Effector memory CD8-positive, alpha-beta T cell (primary cell): ENCODE data around the gene S100A16.

Source experiments
- ATAC-seq: fragments of 150-1000 bp; cut with Tn5 transposase; replicated peaks from 2 replicates; pipeline ENCODE4 v1.10.0; 2021; ENCODE audit warnings: mild to moderate bottlenecking, moderate library complexity
- DNase-seq, 3 experiments: peaks; one replicate each; pipeline ENCODE4 v3.0.0; 2021
- H3K27ac Mint-ChIP-seq, 2 donors: one replicate each; pipeline ENCODE4 v1.8.0; 2022; ENCODE audit warnings: mild to moderate bottlenecking in 2 of 2, mixed read lengths in 2 of 2, moderate library complexity in 2 of 2
- H3K27me3 Mint-ChIP-seq, 2 donors: one replicate each; pipeline ENCODE4 v1.8.0; 2022; ENCODE audit warnings: mixed read lengths in 2 of 2
- H3K36me3 Mint-ChIP-seq: one replicate; pipeline ENCODE4 v1.8.0; 2022; ENCODE audit warnings: mild to moderate bottlenecking, moderate library complexity, mixed read lengths; ENCODE audit not compliant: insufficient read depth
- H3K4me1 Mint-ChIP-seq, 2 donors: one replicate each; pipeline ENCODE4 v1.8.0; 2022; ENCODE audit warnings: low read depth in 2 of 2, mixed read lengths in 2 of 2
- H3K4me3 Mint-ChIP-seq, 2 donors: one replicate each; pipeline ENCODE4 v1.8.0; 2022; ENCODE audit warnings: mild to moderate bottlenecking in 2 of 2, mixed read lengths in 2 of 2, moderate library complexity in 2 of 2
- H3K9me3 Mint-ChIP-seq, 2 donors: one replicate each; pipeline ENCODE4 v1.8.0; 2022; ENCODE audit warnings: mixed read lengths in 2 of 2

S100A16 gene

DNA sequence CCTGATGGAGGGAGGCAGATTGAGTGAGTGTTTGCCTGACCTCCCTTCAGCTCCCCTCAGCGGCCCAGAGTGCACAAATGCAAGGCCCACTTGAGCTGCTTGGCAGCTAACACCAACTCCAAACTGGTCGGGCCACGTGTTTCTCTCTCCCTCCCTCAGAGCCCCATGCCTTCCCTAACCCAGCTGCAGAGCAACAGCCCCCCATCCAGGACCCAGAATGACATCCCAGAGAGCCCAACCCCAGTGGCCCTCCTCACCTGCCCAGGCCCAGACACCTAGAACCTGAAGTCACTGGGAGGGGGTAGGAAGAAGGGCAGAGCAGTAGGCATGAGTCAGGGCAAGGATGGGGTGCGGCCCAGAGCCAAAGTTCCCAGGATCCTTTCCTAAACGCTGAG, 4.0 kb upstream of the S100A16 start:
- ATAC-seq, result no peak

DNA sequence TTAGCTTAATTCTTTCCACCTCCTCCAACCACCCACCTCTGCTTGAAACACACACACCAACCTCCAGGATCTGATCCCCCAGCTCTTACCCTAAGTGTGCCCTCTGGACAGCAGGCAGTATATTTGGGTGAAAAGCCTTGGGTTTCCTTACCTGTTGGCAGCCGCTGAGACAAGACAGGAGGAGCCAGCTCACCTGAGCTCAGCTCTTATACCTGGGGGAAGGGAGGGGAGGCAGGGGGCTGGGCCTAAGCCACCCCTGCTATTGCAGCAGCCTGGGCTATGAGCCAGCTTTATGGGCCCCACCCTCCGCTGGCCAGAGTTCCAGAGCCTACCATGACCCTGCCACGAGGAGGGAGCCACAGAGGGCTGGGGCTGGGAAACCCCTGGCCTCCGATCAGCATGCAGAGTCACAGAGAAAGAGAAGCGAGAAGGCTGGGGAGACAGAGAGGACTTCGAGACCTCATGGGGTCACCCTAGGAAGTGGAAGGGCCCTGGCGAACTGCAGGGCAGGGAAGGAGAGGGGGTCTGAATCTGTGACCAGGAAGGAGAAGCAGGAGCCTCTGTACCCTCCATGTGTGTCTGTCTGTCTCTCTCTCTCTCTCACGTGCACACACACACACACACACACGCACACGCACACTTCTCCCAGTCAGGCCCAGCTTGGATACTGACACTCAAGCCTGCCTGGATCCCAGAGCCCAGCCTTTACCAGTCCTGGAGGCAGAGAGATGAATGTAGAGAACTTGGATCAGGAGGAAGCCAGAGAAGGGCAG, 3.4 kb upstream of the S100A16 start, which contains the start of gene S100A14:
TSS of gene S100A14 (minus strand) at position 182 of the 773 bp plus-strand sequence. CDS start 467 bp downstream, outside the sequence.
- no peaks in the 10 kb centered on the region for H3K27me3 Mint-ChIP-seq
- H3K4me3 Mint-ChIP-seq, result no peak within 1 kb of the TSS
- ATAC-seq, result no peak
- DNase-seq, result no peak
- H3K36me3 Mint-ChIP-seq, result no peaks in the 10 kb centered on the region
- no peaks in the 10 kb centered on the region for H3K9me3 Mint-ChIP-seq
- H3K27ac Mint-ChIP-seq, result peak within 1 kb of the TSS; percentile 5 to 39
- no peaks in the 10 kb centered on the region for H3K4me1 Mint-ChIP-seq

More for the DNA sequence above, 4.0 kb upstream of the S100A16 start:
- Mint-ChIP-seq H3K9me3 (no peaks in the 10 kb centered on the region), H3K27ac (peak overlapping the region in 1 of 2 donors; percentile 5), H3K36me3 (peaks cover 3% of the 10 kb centered on the region), H3K4me3 (no peak overlapping the region), H3K27me3 (no peaks in the 10 kb centered on the region), H3K4me1 (no peaks in the 10 kb centered on the region)
- no peak for DNase-seq

- Mint-ChIP-seq H3K27ac (no peak overlapping the region), H3K4me3 (no peak overlapping the region), H3K27me3 (no peaks in the 10 kb centered on the region), H3K9me3 (no peaks in the 10 kb centered on the region), H3K36me3 (no peaks in the 10 kb centered on the region), H3K4me1 (no peaks in the 10 kb centered on the region)
- DNase-seq (no peak), ATAC-seq (no peak)
These were observed 2.5 kb upstream of the S100A16 start for GRCh38 chr1:153615406-153615805.

DNA sequence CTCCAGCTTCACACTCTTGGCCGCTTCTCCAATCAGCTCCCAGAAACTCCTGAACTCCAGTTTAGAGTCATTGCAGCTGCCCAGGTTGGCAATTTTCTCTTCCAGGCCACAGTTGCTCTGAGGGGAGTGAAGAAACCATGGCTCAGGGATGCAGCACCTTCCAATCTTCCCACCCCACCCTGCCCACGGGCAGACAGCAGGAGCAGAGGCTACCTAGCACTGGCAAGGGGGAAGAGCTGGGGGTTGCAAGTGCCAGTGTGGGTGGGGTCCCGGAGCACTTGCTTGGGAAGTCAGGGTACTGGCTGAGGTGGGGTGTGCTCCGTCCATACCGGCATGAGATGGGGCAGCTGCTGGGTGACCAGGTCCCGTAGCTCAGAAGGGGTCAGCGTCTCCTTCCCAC, 2.0 kb upstream of the S100A16 start:
- H3K27ac Mint-ChIP-seq, result no peak overlapping the region
- DNase-seq (no peak), ATAC-seq (no peak)
- no peak overlapping the region for H3K4me3 Mint-ChIP-seq
- no peaks in the 10 kb centered on the region for H3K4me1 Mint-ChIP-seq
- no peaks in the 10 kb centered on the region for H3K27me3 Mint-ChIP-seq
- no peaks in the 10 kb centered on the region for H3K36me3 Mint-ChIP-seq
- H3K9me3 Mint-ChIP-seq, result no peaks in the 10 kb centered on the region

GRCh38 chr1:153614189-153614900, 1.4 kb upstream of the S100A16 start:
- Mint-ChIP-seq H3K27ac (no peak overlapping the region), H3K9me3 (no peaks in the 10 kb centered on the region), H3K27me3 (no peaks in the 10 kb centered on the region), H3K4me1 (no peaks in the 10 kb centered on the region), H3K4me3 (no peak overlapping the region), H3K36me3 (no peaks in the 10 kb centered on the region)
- DNase-seq, result no peak
- ATAC-seq, result no peak

GRCh38 chr1:153613406-153613805, 469 bp upstream of the S100A16 start:
- Mint-ChIP-seq H3K9me3 (no peaks in the 10 kb centered on the region), H3K4me1 (no peaks in the 10 kb centered on the region), H3K27me3 (no peaks in the 10 kb centered on the region), H3K4me3 (no peak overlapping the region), H3K27ac (no peak overlapping the region), H3K36me3 (no peaks in the 10 kb centered on the region)
- no peak for DNase-seq
- no peak for ATAC-seq

DNA sequence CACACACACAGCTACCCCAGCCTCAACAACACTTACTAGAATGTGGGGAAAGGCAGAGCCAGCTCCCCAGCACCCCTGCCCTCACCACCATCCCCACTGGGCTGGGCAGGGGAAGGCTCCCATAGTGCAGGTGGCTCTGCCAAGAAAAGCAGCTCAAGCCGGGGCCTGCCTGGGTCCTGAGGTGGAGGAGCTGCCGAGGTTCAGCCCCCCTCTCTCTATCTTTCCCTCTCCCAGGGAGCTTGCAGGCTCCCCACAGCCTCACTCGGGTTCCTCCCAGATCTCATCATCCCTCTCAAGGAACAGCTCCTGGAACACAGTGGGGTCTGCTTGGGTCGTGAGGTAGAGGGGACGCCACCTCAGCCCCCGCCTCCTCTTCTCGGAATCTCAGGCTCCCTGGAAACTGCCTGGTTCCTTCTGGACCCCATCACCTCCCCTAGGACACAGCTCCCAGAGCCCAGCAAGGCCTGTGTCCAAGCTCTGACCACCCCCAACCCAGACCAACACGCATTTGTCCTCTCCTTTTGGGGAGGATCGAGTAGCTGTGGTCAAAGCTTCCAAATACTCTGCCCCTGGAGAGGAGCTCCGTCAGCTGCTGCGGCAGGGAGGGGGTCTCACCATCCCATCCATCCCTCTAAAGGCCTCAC, 704 bp downstream of the S100A16 start:
- Mint-ChIP-seq H3K27ac (no peak overlapping the region), H3K4me3 (no peak overlapping the region), H3K9me3 (no peaks in the 10 kb centered on the region), H3K27me3 (no peaks in the 10 kb centered on the region), H3K36me3 (no peaks in the 10 kb centered on the region), H3K4me1 (no peaks in the 10 kb centered on the region)
- DNase-seq (no peak), ATAC-seq (no peak)

DNA sequence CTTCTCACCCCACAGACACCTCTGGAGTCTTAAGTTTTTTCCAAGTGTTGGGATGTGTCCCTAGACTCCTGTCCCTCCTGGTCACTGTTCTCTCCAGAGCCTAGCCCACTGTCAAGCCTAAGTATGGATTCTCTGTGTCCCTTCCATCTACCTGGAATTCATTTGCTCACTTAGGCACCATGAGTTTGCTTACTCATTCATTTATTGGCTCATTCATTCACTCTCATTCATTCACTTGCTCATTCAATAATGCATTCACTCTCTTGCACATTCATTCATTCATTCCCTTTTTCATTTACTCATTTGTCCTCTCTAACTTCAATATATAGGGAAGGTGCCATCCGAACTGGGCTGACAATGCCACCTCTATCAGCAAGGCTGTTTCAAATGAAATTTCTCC, 1.6 kb downstream of the S100A16 start:
- Mint-ChIP-seq H3K9me3 (no peaks in the 10 kb centered on the region), H3K36me3 (no peaks in the 10 kb centered on the region), H3K4me3 (no peak overlapping the region), H3K27me3 (no peaks in the 10 kb centered on the region), H3K27ac (no peak overlapping the region), H3K4me1 (no peaks in the 10 kb centered on the region)
- DNase-seq, result no peak
- no peak for ATAC-seq

DNA sequence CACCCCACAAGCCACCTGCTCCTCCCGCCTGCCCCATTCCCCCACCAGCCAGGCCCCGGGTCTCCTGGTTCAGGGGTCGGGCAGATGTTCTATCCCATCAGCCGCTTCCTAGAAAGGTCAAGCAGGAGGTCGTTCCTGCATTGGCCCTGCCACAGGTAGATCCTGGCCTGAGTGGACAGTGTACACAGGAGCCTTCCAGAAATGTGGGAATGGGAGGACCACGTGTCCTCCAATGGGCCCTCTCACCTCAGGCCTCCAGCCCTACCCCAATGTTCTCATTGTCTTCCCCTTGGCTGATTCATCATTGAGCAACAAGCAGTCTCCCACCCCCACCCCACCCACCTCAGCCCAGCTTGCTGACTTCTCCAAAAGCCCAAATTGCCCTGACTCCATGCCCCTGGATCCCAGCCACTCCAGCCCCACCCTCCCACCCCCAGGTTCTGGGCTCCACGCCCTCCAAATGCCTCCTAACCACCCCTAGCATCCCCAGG, 2.1 kb downstream of the S100A16 start:
- H3K27me3 Mint-ChIP-seq, result no peaks in the 10 kb centered on the region
- ATAC-seq, result no peak
- no peaks in the 10 kb centered on the region for H3K9me3 Mint-ChIP-seq
- H3K27ac Mint-ChIP-seq, result no peak overlapping the region
- H3K36me3 Mint-ChIP-seq, result no peaks in the 10 kb centered on the region
- no peaks in the 10 kb centered on the region for H3K4me1 Mint-ChIP-seq
- DNase-seq, result no peak
- no peak overlapping the region for H3K4me3 Mint-ChIP-seq

GRCh38 chr1:153610334-153610733, 2.6 kb downstream of the S100A16 start:
- Mint-ChIP-seq H3K4me3 (no peak overlapping the region), H3K27me3 (no peaks in the 10 kb centered on the region), H3K9me3 (no peaks in the 10 kb centered on the region), H3K4me1 (no peaks in the 10 kb centered on the region), H3K36me3 (no peaks in the 10 kb centered on the region), H3K27ac (no peak overlapping the region)
- ATAC-seq (no peak), DNase-seq (no peak)

GRCh38 chr1:153609585-153609907, 3.4 kb downstream of the S100A16 start:
- no peaks in the 10 kb centered on the region for H3K4me1 Mint-ChIP-seq
- ATAC-seq (no peak), DNase-seq (no peak)
- H3K9me3 Mint-ChIP-seq, result no peaks in the 10 kb centered on the region
- H3K27me3 Mint-ChIP-seq, result no peaks in the 10 kb centered on the region
- H3K36me3 Mint-ChIP-seq, result no peaks in the 10 kb centered on the region
- H3K4me3 Mint-ChIP-seq, result no peak overlapping the region
- H3K27ac Mint-ChIP-seq, result no peak overlapping the region

DNA sequence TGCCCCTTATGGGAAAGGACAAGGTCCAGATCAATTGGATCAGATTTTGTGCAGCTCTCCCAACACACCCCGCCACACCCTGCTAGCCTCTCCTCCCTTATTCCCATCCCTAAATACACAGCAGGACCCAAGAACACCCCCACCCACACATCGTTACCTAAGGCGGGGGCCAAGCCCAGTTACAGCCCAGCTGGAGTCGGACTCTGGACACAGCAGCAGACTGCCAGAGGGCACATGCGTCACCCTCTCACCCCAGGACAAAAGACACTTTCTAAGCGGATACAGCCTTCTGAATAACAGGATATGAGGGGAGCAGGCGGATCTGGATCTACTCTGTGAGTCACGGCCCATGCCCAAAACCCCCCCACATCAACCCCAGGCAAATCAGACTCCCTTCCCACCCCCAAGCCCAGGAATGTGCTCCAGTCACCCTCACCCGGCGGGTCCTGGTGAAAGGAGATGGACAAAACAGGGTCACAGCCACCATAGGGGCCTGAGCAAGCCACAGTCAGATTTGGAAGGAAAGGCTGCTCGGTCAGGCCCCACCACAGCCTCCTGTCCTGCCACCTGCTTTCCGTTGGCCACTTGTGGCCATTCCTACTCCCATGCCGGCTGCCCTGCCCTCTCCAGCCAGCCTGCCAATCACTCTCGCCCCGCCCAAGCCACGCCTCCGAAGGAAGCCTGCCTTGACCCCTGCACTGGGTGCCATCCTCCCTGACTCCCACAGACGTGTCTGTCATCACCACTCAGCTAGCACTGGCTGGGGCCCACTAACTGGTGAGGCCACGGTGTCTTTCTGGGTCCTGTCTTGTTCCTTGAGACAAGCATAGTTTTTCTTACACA, 4.0 kb downstream of the S100A16 start:
- no peaks in the 10 kb centered on the region for H3K4me1 Mint-ChIP-seq
- no peaks in the 10 kb centered on the region for H3K36me3 Mint-ChIP-seq
- no peak overlapping the region for H3K4me3 Mint-ChIP-seq
- no peak for ATAC-seq
- no peaks in the 10 kb centered on the region for H3K27me3 Mint-ChIP-seq
- DNase-seq, result no peak
- H3K27ac Mint-ChIP-seq, result no peak overlapping the region
- no peaks in the 10 kb centered on the region for H3K9me3 Mint-ChIP-seq

DNA sequence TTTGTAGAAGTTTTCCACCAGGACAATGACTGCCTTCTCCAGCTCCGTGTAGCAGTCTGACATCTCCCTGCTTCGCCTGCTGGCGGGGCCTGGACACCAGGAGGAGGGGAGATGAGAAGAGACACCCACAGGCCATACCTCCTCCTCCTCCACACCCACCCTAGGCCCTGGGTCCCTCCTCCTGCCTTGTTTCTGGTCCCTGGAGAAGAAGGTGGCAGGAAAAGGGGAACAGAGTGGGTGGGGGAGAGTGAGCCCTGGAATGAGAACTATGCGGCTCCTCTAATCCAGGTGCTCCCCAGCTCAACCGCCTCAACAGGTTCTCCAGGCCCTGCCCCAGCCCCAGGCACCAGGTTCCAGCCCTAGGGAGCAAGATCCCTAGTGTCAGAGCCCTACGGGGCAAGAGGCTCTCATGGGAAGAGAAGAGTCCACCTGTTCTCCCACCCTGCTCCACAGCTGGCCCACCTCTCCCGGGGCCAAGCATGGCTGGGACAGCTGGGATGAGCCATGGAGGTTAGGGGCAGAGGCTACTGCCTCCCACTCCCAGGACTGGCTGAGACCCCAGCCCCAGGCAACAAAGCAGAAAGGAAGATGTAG, 4.8 kb downstream of the S100A16 start:
- Mint-ChIP-seq H3K4me1 (no peaks in the 10 kb centered on the region), H3K27ac (no peak overlapping the region), H3K36me3 (no peaks in the 10 kb centered on the region), H3K9me3 (no peaks in the 10 kb centered on the region), H3K4me3 (no peak overlapping the region), H3K27me3 (no peaks in the 10 kb centered on the region)
- ATAC-seq (no peak), DNase-seq (no peak)
